NCI-H1105 (cell line): ENCODE data around the gene LY6G5C.
A peak's percentile ranks its signal among the peaks of the same experiment; 100 is the strongest.

Experiments used
- DNase-seq: peaks from one replicate; lab custom pipeline; 2025; lab: John Stamatoyannopoulos, UW

LY6G5C gene, protein sequence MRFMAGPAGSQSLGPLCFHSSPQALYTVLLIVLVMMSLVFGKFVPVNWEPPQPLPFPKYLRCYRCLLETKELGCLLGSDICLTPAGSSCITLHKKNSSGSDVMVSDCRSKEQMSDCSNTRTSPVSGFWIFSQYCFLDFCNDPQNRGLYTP

DNA sequence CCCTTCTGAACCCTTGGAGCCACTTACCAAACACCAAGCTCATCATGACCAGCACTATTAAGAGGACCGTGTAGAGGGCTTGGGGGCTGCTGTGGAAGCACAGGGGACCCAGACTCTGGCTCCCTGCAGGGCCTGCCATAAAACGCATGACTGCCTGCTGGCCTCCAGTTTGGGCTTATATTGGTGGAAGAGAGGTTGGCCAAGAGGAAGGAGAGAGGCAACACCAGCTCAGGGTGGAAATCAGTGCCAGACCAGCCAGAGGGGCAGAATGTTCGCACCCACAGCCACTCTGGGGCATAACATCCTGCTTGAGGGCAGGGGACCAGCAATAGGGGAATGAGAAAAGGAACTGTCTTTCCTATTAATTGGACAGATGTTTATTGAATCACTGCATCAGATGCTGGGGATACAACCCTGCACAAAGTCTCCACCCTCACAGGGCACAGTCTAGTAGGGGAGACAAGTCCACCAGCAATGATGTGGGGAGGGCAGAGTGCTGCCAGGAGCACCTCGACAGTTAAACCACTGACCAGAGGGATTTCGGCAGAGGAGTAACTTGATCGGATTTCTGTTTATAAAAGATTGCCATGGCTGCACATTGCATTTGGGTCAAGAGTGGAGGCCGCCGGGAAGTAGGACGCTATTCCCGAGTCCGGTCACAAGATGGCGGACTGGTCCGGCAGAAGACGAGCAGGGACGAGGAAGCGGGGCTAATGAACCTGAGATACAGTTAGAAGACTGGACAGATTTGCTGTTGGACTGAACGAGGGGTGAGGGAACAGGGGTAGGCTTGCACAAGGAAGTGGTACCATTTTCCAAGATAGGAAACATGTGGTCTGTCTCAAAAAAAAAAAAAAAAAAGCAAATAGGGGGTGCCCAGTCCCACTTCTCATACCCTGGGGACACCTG, at the start of gene LY6G5C:
LY6G5C (minus strand) TSS at position 842 of the 909 bp plus-strand sequence; CDS start at position 148, 694 bp downstream.
- peak; percentile 64 for DNase-seq

DNA sequence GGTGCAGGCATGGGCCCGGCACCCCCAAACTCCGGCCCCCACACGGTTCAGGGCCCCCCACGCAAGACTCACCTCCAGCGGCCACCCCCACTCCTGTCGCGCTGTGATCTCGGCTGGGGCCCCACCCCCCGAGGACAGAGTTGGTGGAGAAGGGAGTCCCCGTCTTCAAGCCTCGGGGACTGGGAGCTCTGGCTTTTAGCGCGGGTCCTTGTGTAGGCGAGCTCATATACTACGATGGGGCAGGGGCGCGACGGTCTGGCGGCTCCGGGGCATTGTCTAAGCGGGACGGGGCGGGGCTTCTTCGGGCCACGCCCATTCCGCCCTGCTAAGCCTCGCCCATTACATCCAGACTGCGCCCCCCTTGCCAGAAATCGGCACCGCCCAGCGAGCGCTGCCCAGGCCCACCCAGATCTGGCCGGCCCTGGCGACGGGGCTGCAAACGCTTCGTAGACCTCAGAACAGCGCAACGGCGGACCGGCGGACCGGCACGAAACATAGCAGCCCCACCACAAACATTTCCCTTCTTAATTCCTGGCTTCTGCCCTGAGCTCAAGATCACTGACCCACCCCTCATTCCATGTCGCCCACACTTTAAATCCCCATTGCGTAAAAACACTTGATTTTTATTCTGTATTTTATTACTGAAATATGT, 49.2 kb upstream of the LY6G5C start:
- DNase-seq: peak; percentile 81

DNA sequence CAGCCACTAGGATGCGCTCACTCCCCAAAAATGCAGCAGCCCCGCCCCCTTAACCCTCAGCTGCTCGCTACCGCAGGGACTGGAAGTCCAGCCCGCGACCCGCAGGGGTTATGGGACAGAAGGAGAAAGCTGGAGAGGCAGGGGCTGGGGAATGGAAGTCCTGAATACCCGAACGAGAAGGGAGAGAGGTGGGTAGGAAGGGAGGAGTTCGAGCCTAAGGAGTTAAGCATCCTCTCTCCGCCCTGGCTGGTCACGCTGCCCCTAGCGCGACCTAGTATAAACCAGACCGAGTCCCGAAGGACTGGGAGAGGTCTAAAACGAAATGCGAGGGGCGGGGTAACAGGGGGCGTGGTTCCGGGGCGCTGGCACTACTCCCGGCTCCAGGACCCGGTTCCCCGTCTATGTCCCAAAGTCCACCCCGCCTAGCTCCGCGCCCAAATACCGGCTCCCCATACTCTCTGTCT, 48.7 kb upstream of the LY6G5C start:
- DNase-seq: peak; percentile 85

DNA sequence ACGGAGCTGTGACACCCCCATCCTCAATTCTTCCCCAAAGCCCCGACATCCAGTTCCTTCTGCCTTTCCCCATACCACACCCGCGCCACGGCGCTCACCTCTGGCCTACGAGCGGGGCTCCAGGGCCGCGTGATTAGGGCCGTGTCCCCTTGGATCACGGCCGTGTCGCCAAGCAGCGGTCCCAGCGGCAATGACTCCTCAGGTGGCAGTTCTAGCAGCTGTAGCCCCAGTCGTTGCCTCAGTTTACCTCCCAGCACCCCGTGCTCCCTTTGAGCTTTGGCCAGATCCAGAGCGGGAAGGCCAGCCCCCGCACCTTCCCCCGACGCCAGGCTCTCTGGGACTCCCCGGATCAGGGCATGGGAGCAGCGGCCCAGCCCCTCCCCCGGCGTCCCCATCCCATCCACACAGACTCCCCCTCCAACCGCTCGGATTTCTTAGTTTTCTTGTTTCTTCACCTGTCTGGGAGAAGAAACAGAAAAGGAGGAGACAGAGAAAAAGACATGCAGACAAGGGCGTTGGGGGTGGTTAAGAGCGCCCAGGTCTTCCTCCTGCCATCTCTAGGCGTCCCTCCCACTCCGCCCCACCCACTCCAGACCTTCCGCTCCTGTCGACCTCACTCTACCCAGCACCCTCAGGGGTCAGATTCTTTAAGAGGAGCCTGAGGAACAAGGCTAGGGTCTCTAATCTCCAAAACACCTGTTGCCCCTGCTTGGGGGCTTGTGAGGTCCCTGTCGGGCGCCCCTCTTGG, 48.1 kb upstream of the LY6G5C start, which contains the start of gene DDAH2:
DDAH2 (minus strand) TSS at position 533 of the 748 bp plus-strand sequence; CDS start at position 395, 138 bp downstream.
- DNase-seq: no peak

DNA sequence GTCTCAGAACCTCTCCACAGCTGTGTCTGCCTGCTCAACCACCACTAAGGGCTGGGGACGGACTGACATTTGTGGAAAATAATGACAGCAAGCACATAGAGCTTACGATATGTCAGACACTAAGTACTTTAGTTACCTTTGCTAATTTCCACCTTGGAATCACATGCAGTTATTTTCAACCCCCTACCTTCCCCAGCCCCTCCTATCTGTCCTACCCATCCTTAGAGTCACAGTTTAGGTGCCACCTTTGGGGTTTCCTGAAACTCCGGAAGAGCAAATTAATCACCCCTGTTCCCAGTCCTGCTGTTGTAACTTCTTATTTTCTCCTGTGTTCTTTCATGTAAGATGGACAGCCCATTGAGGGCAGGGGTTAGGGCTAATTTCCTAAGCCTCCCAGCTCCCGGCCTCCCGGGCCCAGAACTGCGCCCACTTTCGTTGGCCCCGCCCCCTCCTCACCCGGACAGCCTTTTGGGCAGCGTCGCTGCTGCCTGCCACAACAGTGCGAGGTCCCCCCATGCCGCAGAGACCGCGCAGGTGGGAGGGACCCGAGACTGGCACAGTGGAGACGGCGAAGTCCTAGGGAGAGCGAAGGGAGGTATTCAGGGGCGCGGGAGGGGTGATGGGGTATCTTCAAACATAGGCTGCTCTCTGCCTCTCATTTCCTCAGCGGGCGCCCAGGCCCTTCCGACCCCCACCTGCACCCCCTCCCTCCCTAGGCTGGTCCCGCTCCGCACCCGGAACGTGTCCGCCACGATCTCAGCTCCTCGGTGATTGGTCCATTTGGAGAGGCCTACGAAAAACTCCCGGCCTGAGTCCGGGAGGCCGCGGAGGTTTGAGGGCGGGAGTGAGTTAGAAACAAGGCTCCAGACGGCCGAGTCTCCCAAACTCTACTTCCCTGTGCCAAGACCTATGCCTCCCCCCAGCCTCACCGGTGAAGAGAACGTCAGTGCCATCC, 47.1 kb upstream of the LY6G5C start:
- DNase-seq: no peak

DNA sequence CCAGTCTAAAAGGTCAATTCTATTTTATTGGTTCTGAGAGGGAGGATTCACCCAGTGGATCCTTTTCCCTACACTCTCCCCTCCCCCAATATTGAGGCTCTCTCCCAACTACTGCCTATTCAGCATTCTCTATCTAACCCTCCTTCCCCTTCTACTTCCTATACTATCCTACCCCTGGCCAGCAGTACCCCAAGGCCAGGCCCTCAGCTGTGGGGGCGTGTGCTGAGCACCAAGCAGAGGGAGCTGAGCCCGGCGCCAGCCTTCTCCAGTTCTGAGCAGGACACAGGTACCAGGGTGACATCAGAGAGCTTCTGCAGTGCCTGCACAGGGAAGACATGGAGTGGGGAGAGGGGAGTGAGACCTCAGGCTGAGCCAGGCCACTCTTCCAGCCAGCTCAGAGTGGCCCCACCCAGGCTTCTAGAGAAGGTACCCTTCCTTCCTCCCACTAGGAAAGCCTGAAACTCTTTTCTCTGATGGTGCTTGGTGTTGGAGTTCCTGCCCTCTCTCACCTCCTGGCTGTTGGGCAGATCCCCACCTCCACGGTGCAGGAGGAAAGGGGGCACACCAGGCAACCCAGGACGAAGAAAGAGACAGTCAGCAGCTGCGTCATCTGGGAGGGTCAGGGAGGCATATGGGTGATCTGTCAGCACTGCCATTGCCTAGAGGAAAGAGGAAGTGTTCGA, 46.3 kb upstream of the LY6G5C start:
- DNase-seq: no peak

DNA sequence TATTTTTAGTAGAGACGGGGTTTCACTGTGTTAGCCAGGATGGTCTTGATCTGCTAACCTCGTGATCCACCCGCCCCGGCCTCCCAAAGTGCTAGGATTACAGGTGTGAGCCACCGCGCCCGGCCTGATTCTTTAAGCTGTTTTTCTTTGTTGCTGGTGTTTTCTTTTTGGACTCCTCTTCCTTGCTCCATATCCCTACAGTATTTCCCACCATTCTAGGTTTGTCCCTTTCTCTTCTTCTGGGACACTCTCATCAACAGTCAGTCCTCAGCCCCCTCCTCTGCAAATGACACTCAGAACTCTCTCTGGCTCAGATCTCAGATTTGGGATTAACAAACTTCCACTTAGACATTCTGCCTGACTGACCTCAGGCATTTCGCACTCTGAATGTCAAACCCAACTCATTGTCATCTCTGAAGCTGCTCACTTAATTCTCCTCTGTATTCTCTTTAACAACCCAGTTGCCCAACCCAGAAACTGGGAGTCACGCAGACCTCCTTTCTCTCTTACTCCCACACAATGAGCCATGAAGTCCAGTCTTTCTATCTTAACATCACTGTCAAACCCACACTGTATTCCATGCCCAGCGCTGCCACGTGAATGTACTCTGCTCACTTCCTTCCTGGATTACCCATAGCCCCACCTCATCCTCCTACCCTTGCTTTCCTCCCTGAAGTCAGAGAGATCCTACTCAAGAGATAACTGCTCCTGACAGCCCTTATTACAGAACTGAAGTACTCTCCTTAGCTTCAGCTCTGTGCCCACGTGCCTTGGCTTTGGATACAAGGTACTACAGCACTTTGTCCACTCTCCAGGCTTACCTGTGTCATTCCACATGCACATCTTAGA, 44.9 kb upstream of the LY6G5C start:
- no peak for DNase-seq

DNA sequence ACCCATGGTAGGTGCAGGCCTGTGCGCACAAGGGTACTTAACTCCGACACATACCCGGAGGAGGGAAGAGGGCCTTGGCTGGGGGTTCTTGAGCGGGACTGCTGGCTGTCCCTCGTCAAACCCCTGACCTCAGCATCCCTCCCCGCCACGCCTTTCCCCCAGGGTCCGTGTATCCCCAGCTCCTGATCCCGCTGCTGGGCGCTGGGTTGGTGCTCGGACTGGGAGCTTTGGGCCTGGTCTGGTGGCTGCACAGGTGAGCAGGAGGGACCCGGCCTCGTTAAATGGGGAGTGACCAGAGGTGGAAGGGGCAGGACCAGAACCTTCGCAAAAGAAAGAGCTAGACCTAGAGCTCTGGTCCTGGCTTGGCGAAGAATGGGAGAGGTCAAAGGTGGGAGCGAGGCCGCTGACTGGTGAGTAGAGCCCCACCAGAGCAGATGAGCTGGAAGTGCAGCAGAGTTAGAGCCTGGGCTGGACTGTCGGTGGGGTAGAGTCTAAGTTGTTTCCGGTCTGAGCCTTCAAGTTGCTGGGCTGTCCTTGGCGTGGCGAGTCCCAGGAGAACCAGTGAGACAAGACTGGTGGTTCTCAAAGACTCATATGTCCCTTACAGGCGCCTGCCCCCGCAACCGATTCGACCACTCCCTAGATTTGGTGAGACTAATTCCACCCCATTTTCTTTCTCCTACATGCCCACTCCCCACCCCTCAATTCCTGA, 43.3 kb upstream of the LY6G5C start:
- DNase-seq: no peak

DNA sequence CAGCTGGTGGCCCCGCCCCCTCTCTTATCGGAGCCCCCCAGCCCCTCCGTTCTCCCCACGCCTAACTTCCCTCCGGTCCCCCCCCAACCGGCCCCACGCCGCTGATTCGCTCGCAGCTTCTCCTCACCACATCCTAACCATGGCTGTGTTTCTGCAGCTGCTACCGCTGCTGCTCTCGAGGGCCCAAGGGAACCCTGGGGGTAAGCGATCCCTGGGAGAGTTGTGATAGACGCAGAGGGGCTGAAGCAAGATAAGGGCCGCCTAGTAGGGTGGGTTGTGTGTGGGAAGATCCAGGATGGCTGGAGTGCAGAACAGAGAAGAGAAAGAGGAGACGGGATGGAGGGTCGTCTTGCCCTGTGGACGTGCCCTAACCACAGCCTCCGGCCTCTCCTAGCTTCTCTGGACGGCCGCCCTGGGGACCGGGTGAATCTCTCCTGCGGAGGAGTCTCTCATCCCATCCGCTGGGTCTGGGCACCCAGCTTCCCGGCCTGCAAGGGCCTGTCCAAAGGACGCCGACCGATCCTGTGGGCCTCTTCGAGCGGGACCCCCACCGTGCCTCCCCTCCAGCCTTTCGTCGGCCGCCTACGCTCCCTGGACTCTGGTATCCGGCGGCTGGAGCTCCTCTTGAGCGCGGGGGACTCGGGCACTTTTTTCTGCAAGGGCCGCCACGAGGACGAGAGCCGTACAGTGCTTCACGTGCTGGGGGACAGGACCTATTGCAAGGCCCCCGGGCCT, 42.5 kb upstream of the LY6G5C start, which contains the start of gene MPIG6B:
MPIG6B (plus strand) TSS at position 129 of the 735 bp plus-strand sequence; CDS start at position 140, 11 bp downstream.
- DNase-seq: no peak

DNA sequence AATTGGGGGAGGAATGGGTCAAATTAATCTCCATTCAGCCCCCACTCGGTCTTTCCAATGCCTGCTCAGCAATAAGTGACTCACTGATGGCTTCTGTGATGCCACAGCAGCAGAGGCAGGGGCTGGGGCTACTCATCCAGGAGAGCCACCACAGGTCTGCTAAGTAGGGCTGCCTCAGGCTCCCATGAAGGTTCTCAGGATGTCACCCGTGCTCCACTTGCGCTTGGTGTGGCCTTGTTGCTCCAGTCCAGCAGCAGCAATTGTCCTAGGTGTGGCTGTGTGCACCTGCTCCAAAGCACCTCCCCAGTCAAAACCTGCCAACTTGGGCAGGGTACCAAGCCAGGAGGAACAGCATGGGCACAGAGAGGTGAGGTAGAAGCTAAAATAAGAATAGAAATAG, 41.3 kb upstream of the LY6G5C start:
- no peak for DNase-seq

DNA sequence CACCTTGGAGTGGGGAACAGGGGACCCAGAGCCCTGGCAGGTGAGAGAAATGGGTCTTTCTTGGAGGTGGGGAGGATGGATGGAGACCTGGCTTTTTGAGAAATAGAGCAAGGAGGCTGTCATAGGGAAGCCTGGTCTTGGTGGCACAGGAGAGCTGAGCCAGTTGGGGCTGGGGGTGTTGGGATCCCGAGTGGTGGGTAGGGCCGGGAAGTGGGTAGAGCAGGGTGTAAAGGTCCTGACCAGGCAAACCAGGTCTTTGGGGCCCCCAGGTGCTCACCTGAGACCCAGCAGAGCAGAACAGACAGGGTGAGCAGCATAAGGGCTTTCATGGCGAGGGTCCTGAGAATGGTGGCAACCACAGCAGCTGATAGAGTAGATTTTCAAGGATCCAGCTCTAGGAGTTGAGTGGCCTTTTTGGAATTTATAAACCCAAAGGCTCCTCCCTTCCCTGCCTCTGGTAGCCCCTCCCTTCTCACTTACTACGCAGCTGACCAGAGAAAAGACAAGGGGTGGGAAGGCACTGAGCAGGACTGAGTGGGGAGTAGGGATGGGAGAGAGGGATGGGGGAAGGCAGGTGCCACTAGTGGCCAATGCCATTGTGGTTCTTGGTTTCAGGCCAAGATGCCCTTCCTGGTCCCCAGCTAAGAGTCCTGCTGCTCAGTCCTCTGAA, 40.6 kb upstream of the LY6G5C start, which contains the start of gene LY6G6C:
LY6G6C (minus strand) TSS at position 396 of the 670 bp plus-strand sequence; CDS start at position 329, 67 bp downstream.
- no peak for DNase-seq

DNA sequence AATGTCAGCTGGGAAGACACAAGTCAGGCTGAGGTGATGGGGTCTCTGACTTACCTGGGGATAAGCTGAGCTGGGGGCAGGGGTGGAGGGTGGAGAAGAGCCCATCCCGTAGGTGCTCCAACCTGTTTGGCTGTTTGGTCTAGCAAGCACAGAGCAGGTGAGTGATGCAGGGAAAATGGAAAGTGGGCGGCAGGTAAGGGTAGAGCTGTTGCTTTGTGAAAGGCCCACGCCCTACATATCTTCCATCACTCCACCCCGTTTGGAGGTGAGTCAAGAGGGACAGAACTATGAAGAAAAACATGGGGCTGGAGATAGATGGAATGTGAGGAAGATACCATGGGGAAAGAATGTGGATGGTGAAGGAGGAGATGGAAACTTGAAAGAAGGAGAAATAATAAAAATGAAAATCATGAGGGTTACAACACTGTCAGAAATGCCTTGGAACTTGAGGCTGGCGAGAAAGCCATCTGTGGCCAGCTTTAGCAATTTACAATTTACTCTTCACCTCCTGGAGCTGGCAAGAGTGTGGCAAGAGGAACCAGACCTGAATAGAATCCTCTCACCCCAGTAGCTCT, 39.4 kb upstream of the LY6G5C start:
- no peak for DNase-seq

DNA sequence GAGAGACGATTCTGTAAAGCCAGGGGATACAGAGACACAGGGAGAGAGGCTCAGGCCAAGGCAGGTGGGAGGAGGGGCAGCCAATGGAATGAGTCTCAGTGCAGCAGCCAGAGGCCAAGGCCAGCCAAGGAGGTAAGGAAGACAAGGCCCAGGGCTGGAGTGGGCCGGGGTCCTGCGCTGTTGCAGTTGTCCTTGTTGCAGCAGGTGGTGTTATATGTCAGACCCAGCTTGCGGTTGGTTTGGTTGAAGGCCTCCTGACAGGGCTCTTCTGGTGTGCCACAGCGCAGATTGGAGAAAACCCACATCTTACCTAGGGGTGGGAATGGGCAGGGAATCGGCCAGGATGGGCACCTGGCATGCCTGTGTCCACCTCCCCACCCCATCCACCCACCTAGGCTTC, 38.1 kb upstream of the LY6G5C start:
- DNase-seq: no peak

DNA sequence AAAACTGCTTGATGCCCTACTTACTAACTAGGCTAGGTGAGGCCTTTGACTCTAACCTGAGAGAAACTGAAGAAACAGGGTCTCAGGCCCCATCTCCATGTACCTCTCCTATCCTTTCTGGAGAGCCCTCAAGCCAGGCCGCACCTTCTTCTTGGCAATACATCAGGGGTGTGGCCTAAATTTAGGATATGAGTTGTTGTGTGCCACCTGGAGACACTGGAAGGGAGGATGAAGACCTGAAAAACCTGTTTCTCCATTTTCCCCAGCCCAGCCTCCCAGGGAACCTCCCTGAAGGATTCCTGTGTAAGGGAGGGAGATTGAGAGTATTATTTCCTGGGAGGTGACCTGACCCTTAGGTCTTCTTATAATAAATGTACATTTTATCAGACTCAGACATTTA, 37.4 kb upstream of the LY6G5C start:
- peak; percentile 19 for DNase-seq

DNA sequence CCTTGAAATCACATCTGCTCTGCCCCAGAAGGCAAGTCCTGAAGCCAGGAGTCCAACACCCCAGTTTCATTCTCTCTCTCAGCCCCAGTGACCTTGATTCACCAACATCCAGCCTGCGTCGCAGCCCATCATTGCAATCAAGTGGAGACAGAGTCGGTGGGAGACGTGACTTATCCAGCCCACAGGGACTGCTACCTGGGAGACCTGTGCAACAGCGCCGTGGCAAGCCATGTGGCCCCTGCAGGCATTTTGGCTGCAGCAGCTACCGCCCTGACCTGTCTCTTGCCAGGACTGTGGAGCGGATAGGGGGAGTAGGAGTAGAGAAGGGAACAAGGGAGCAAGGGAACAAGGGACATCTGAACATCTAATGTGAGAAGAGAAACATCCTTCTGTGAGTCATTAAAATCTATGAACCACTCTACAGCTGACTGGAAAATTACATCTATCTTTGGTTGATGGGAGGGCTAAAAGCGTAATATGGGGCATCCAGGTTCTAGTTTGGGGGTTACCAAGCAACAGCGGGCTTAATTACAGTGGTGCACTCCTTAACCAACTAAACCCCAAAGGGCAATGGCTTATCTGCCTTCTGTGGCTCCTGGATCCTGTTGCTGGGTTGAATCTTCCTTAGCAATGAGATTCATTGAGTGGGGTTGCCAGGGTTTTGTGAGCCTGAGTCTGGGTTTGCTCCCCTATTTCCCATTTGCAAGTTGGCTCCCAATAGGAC, 36.8 kb upstream of the LY6G5C start:
- DNase-seq: no peak
